SK-N-SH (cell line): Measurements from ENCODE around the gene C16orf96. TPM values are rescaled to one million over a fixed set of nuclear protein-coding genes. Genes with fewer than 3 reads are reported as not detected.

Experiments used
- CTCF ChIA-PET: fragments of 300-600, 350-600 bp; formaldehyde crosslinking; extraction: SDS; loops from one replicate; lab custom pipeline; 2021; lab: Yijun Ruan, JAX
- POLR2A ChIA-PET: fragments of 350-600 bp; sonication (Branson Sonifier 250); formaldehyde crosslinking; extraction: SDS; loops from one replicate; lab custom pipeline; 2020; ENCODE audit warnings: antibody characterized with exemption, inconsistent platforms; lab: Yijun Ruan, JAX
- DNase-seq: peaks from one replicate; pipeline ENCODE4 v3.0.0; 2012
- H2AFZ ChIP-seq: fragments of 200-600 bp; sonication (generic); 2 replicates; pipeline ENCODE4 v1.8.1; 2016; ENCODE audit warnings: antibody characterized with exemption, mild to moderate bottlenecking, low read depth
- H3F3A ChIP-seq: fragments of 200-600 bp; sonication (generic); replicated peaks from 2 replicates; pipeline ENCODE3; 2016; ENCODE audit warnings: antibody characterized with exemption, mild to moderate bottlenecking; ENCODE audit not compliant: insufficient read depth
- H3K27ac ChIP-seq, 2 experiments: fragments of 200-500 bp in 1 of 2; fragments of 200-600 bp in 1 of 2; sonication (Bioruptor generic) in 1 of 2; sonication (generic), shearing (Covaris generic) in 1 of 2; 2 replicates each; pipeline versions ENCODE4 v1.5.1 to v1.6.1; 2014 to 2016; ENCODE audit warnings: low read depth in 2 of 2, inconsistent platforms in 1 of 2, low read length in 1 of 2, mild to moderate bottlenecking in 1 of 2, mixed read lengths in 1 of 2
- H3K27me3 ChIP-seq: fragments of 200-600 bp; sonication (generic), shearing (Covaris generic); 2 replicates; pipeline ENCODE4 v1.6.1; 2016; ENCODE audit warnings: mixed run types; ENCODE audit not compliant: insufficient read depth
- H3K36me3 ChIP-seq, 2 experiments: fragments of 200-500 bp in 1 of 2; fragments of 200-600 bp in 1 of 2; sonication (Bioruptor generic) in 1 of 2; sonication (generic) in 1 of 2; replicated peaks in 1 of 2; 2 replicates each; pipeline versions ENCODE3 to v1.5.1; 2014 to 2016; ENCODE audit warnings: low read length in 1 of 2, mild to moderate bottlenecking in 1 of 2; ENCODE audit not compliant: insufficient read depth in 2 of 2, control insufficient read depth in 1 of 2
- H3K4me1 ChIP-seq, 2 experiments: fragments of 200-500 bp in 1 of 2; fragments of 200-600 bp in 1 of 2; sonication (Bioruptor generic) in 1 of 2; sonication (generic), shearing (Covaris generic) in 1 of 2; 2 replicates each; pipeline versions ENCODE4 v1.5.1 to v1.6.1; 2014 to 2016; ENCODE audit warnings: low read depth in 1 of 2, low read length in 1 of 2, mixed run types in 1 of 2; ENCODE audit not compliant: insufficient read depth in 2 of 2, control insufficient read depth in 1 of 2
- H3K4me2 ChIP-seq: fragments of 200-600 bp; sonication (generic), shearing (Covaris generic); 2 replicates; pipeline ENCODE4 v1.6.1; 2017; ENCODE audit warnings: mixed run types
- H3K4me3 ChIP-seq, 2 experiments: fragments of 200-500 bp in 1 of 2; fragments of 200-600 bp in 1 of 2; sonication (Bioruptor generic) in 1 of 2; sonication (generic), shearing (Covaris generic) in 1 of 2; 2 replicates each; pipeline versions ENCODE4 v1.5.1 to v1.8.1; 2014 to 2016; ENCODE audit warnings: low read depth in 2 of 2, inconsistent platforms in 1 of 2, low read length in 1 of 2, mild to moderate bottlenecking in 1 of 2, mixed read lengths in 1 of 2, moderate library complexity in 1 of 2
- H3K79me2 ChIP-seq: fragments of 200-600 bp; sonication (generic); 2 replicates; pipeline ENCODE4 v1.8.1; 2017; ENCODE audit warnings: mild to moderate bottlenecking; ENCODE audit not compliant: insufficient read depth
- H3K9ac ChIP-seq: fragments of 200-600 bp; sonication (generic); 2 replicates; pipeline ENCODE4 v1.6.1; 2017; ENCODE audit warnings: mixed run types
- H3K9me2 ChIP-seq: fragments of 200-600 bp; sonication (generic); 2 replicates; pipeline ENCODE4 v1.6.1; 2017; ENCODE audit warnings: mixed run types
- H3K9me3 ChIP-seq: fragments of 200-600 bp; sonication (generic); 2 replicates; pipeline ENCODE4 v1.6.1; 2017; ENCODE audit warnings: mixed run types, mild to moderate bottlenecking, moderate library complexity
- H4K20me1 ChIP-seq: fragments of 200-600 bp; sonication (generic); 2 replicates; pipeline ENCODE4 v1.6.1; 2017; ENCODE audit warnings: mild to moderate bottlenecking, mixed run types; ENCODE audit not compliant: insufficient read depth
- CHD2 ChIP-seq: fragments of 150-350 bp; IDR thresholded peaks from 2 replicates; pipeline ENCODE4 v1.6.1; 2018; ENCODE audit warnings: low read length; ENCODE audit not compliant: partially characterized antibody
- EP300 ChIP-seq, 2 experiments: IDR thresholded peaks; 2 replicates each; pipeline versions ENCODE4 v1.4.0 to v1.6.1; 2012; ENCODE audit warnings: borderline replicate concordance in 1 of 2, low read depth in 1 of 2, low read length in 1 of 2
- EZH2phosphoT487 ChIP-seq: fragments of 200-600 bp; sonication (generic); IDR thresholded peaks from 2 replicates; pipeline ENCODE4 v1.6.1; 2017; ENCODE audit warnings: low read depth, mixed run types, mild to moderate bottlenecking, antibody characterized with exemption, moderate library complexity, borderline replicate concordance
- FOSL2 ChIP-seq: IDR thresholded peaks from 2 replicates; pipeline ENCODE4 v1.4.0; 2012; ENCODE audit warnings: low read depth, mild to moderate bottlenecking, moderate library complexity, borderline replicate concordance
- GABPA ChIP-seq: IDR thresholded peaks from 2 replicates; pipeline ENCODE4 v1.4.0; 2012; ENCODE audit warnings: low read depth, mild to moderate bottlenecking
- GATA2 ChIP-seq: sonication (generic); formaldehyde crosslinking; IDR thresholded peaks from 2 replicates; pipeline ENCODE4 v1.5.0; 2020; ENCODE audit warnings: mild to moderate bottlenecking, missing genetic modification reagents
- MEF2A ChIP-seq: IDR thresholded peaks from 2 replicates; pipeline ENCODE4 v1.4.0; 2012; ENCODE audit warnings: low read depth, borderline replicate concordance
- MXI1 ChIP-seq: IDR thresholded peaks from 2 replicates; pipeline ENCODE4 v1.6.1; 2012; ENCODE audit warnings: mild to moderate bottlenecking, low read depth, low read length, improper control_type of control experiment
- NFIC ChIP-seq: IDR thresholded peaks from 2 replicates; pipeline ENCODE4 v1.4.0; 2012; ENCODE audit warnings: borderline replicate concordance
- NRF1 ChIP-seq: IDR thresholded peaks from 2 replicates; pipeline ENCODE4 v1.6.1; 2012; ENCODE audit warnings: low read depth, mild to moderate bottlenecking, low read length
- POLR2AphosphoS5 ChIP-seq: IDR thresholded peaks from 2 replicates; pipeline ENCODE4 v1.6.1; 2012; ENCODE audit warnings: low read depth, low read length
- RAD21 ChIP-seq: IDR thresholded peaks from 2 replicates; pipeline ENCODE4 v1.6.1; 2012; ENCODE audit warnings: mild to moderate bottlenecking, low read length
- RXRA ChIP-seq: IDR thresholded peaks from 2 replicates; pipeline ENCODE4 v1.4.0; 2012; ENCODE audit warnings: low read depth, mild to moderate bottlenecking, borderline replicate concordance
- SIN3A ChIP-seq: IDR thresholded peaks from 2 replicates; pipeline ENCODE4 v1.6.1; 2012; ENCODE audit warnings: low read depth, mild to moderate bottlenecking, low read length, moderate library complexity, borderline replicate concordance
- SMC3 ChIP-seq: IDR thresholded peaks from 2 replicates; pipeline ENCODE4 v1.6.1; 2012; ENCODE audit warnings: low read depth, low read length, improper control_type of control experiment
- TCF12 ChIP-seq: IDR thresholded peaks from 2 replicates; pipeline ENCODE4 v1.4.0; 2012
- WGBS: methylation state at CpG from one replicate; pipeline ENCODE4 v1.1.6; 2017; ENCODE audit warnings: low lambda C conversion rate; 5-methylcytosine and 5-hydroxymethylcytosine counted together
- polyA plus RNA-seq, 3 experiments: library from polyadenylated mRNA; depleted of rRNA; stranded (reverse); fragments of >200 nt; gene quantifications; 2 replicates each; pipeline ENCODE4 v1.2.3, GENCODE V29; 2012

The C16orf96 gene
- polyA plus RNA-seq, 1 of the 3 experiments (the other 2 are of a cell fraction): 0.05 TPM

DNA sequence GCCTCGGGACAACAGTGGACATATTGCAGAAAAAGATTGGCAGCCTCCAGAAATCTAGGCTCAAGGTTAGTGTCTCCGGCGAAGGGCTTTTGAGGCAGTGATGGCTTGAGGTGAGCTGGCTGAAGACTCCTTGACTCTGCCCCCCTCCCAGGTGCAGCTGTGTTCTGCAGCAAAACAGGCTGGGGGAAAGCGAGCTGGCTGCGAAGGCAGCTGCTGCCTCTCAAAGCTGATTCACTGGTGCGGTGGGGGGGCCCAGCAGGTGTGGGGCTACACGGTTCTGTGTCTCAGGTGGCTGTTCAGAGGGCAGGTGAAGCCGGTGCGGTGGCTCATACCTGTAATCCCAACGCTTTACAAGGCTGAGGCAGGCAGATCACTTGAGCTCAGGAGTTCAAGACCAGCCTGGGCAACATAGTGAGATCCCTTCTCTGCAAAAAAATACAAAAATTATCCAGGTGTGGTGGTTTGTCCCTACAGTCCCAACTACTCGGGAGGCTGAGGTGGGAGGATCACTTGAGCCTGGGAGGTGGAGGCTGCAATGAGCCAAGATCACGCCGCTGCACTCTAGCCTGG, 22.9 kb downstream of the C16orf96 start:
- H3K4me2 ChIP-seq: no peak overlapping the region
- no peak overlapping the region for H3K27ac ChIP-seq
- DNase-seq: no peak
- WGBS: 77% methylated on average over 10 of the region's 13 CpGs
- no peak overlapping the region for H3K9ac ChIP-seq
- no peaks in the 10 kb centered on the region for H3K9me3 ChIP-seq
- no peaks in the 10 kb centered on the region for H3K9me2 ChIP-seq
- no peaks in the 10 kb centered on the region for H3K27me3 ChIP-seq
- no peak overlapping the region for H2AFZ ChIP-seq
- no peaks in the 10 kb centered on the region for H3K79me2 ChIP-seq
- no peaks in the 10 kb centered on the region for H3K36me3 ChIP-seq
- no peak overlapping the region for H3K4me3 ChIP-seq
- no peaks in the 10 kb centered on the region for H3F3A ChIP-seq
- ChIA-PET POLR2A (no interaction called here), CTCF (interaction anchor here (0.9 to 1.4 kb wide), 3 partner anchors 29 to 72 kb away, joined by 3 to 4 read pairs (median 3); no protein-coding TSS in a partner anchor)
- TF ChIP-seq MXI1: no peak
- no peak for TF ChIP-seq NRF1
- no peak for TF ChIP-seq EZH2phosphoT487
- TF ChIP-seq POLR2AphosphoS5: no peak
- no peak for TF ChIP-seq SMC3
- no peaks in the 10 kb centered on the region for H3K4me1 ChIP-seq
- H4K20me1 ChIP-seq: no peaks in the 10 kb centered on the region

DNA sequence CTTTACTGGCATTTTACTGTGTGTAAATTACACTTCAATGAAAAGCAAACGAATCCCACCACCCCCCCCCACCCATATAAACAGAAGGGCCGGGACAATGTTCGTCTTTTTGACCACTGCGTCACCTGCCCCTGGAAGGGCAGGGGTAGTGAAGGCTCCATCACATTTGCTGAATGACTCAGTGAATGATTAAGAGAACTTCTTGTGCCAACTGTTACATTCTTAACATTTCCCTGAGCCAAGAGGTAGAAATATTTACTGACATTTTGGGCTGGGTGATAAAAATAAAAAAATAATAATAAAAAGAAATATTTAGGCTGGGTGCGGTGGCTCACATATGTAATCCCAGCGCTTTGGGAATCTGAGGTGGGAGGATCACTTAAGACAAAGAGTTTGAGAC, 24.1 kb downstream of the C16orf96 start:
- H4K20me1 ChIP-seq: no peaks in the 10 kb centered on the region
- H3F3A ChIP-seq: no peaks in the 10 kb centered on the region
- no peaks in the 10 kb centered on the region for H3K9me2 ChIP-seq
- H3K4me3 ChIP-seq: no peak overlapping the region
- DNase-seq: no peak
- H3K9ac ChIP-seq: no peak overlapping the region
- no peaks in the 10 kb centered on the region for H3K79me2 ChIP-seq
- no peak overlapping the region for H3K4me2 ChIP-seq
- H3K36me3 ChIP-seq: no peaks in the 10 kb centered on the region
- POLR2A ChIA-PET: no interaction called here
- H3K27ac ChIP-seq: no peak overlapping the region
- no peaks in the 10 kb centered on the region for H3K27me3 ChIP-seq
- CTCF ChIA-PET: no interaction called here
- H3K9me3 ChIP-seq: no peaks in the 10 kb centered on the region
- 47% methylated on average over 6 of the region's 6 CpGs for WGBS
- no peak overlapping the region for H2AFZ ChIP-seq
- H3K4me1 ChIP-seq: no peaks in the 10 kb centered on the region
- TF ChIP-seq MEF2A: no peak
- TF ChIP-seq TCF12: no peak
- TF ChIP-seq SMC3: no peak
- 0 out of 2 replicates have a peak, but pooled peaks have one; percentile 16 for TF ChIP-seq NFIC
- peak; percentile 22; the same call in 1 of the 2 replicates for TF ChIP-seq FOSL2

DNA sequence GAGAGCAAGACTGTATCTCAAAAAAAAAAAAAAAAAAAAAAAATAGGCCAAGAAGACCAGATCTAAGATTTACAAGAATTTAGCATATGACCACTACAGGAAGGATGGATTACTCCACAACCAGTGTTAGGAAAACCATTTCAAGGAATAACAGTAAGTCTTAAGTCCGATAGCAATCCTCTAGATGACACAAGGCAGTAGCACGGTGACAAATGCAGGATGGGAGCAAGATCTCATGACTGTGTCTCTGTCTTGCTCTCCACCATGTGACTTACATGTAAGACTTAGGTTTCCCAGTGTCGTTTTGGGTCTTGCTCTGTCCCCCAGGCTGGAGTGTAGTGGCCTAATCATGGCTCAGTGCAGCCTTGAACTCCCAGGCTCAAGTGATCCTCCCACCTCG, 27.8 kb downstream of the C16orf96 start:
- no peak overlapping the region for H3K27ac ChIP-seq
- no peak for DNase-seq
- CTCF ChIA-PET: interaction anchor here (1.3 to 5.6 kb wide), 5 partner anchors 22 to 77 kb away, joined by 3 to 64 read pairs (median 10); no protein-coding TSS in a partner anchor
- no peaks in the 10 kb centered on the region for H3F3A ChIP-seq
- no peaks in the 10 kb centered on the region for H3K9me2 ChIP-seq
- no peaks in the 10 kb centered on the region for H3K27me3 ChIP-seq
- H3K36me3 ChIP-seq: no peaks in the 10 kb centered on the region
- TF ChIP-seq SMC3: no peak
- no peak for TF ChIP-seq MXI1
- TF ChIP-seq TCF12: no peak
- TF ChIP-seq EP300 (IDR thresholded peaks at IDR 0.05; ENCODE audit: borderline replicate concordance in 1 of 2, low read depth in 1 of 2, low read length in 1 of 2): no peak
- TF ChIP-seq CHD2: no peak
- TF ChIP-seq GABPA: no peak
- no peak for TF ChIP-seq SIN3A
- TF ChIP-seq RXRA: no peak
- no peak for TF ChIP-seq MEF2A
- TF ChIP-seq RAD21: no peak
- TF ChIP-seq GATA2 (CRISPR knock-in tag): no peak
- no peak overlapping the region for H3K9ac ChIP-seq
- H3K79me2 ChIP-seq: no peaks in the 10 kb centered on the region
- WGBS: 79% methylated on average over 4 of the region's 4 CpGs
- H2AFZ ChIP-seq: no peak overlapping the region
- no peak overlapping the region for H3K4me3 ChIP-seq
- H3K4me1 ChIP-seq: no peaks in the 10 kb centered on the region
- no peaks in the 10 kb centered on the region for H3K9me3 ChIP-seq
- POLR2A ChIA-PET: no interaction called here
- H3K4me2 ChIP-seq: no peak overlapping the region
- H4K20me1 ChIP-seq: no peaks in the 10 kb centered on the region
